Measurements from ENCODE around the gene RFPL3.
"Not testable (repeated sequence)": the region's sequence is repeated elsewhere in the genome, so short reads cannot be mapped to it uniquely, and the experiment has no call there.

RFPL3 gene

GRCh38 chr22:32353292-32353691 is 4.4 kb upstream of the RFPL3 start:
- in situ Hi-C loops (cut with HindIII; ENCODE audit: low pct_ligation_motif_present, low sequenced_read_pairs): no loop called here
- no peak for DNase-seq
- Histone ChIP-seq H3K4me3 (ENCODE audit: low read depth, low read length) (no peak overlapping the region), H3K27ac (no peak overlapping the region), H3K36me3 (replicated peaks) (no peaks in the 10 kb centered on the region), H3K27me3 (replicated peaks) (no peaks in the 10 kb centered on the region)
- no peak for TF ChIP-seq CTCF (IDR thresholded peaks at IDR 0.05; ENCODE audit: low read depth, low read length, missing control alignments)

GRCh38 chr22:32353840-32354239 is 3.8 kb upstream of the RFPL3 start:
- H3K36me3 ChIP-seq (replicated peaks): no peaks in the 10 kb centered on the region
- TF ChIP-seq CTCF (IDR thresholded peaks at IDR 0.05; ENCODE audit: low read depth, low read length, missing control alignments): no peak
- no peak for DNase-seq
- no peak overlapping the region for H3K27ac ChIP-seq
- in situ Hi-C loops (cut with HindIII; ENCODE audit: low pct_ligation_motif_present, low sequenced_read_pairs): no loop called here
- H3K4me3 ChIP-seq (ENCODE audit: low read depth, low read length): no peak overlapping the region
- no peaks in the 10 kb centered on the region for H3K27me3 ChIP-seq (replicated peaks)

GRCh38 chr22:32354360-32355351 is 3.0 kb upstream of the RFPL3 start:
- Histone ChIP-seq H3K27me3 (replicated peaks) (no peaks in the 10 kb centered on the region), H3K36me3 (replicated peaks) (no peaks in the 10 kb centered on the region), H3K4me3 (ENCODE audit: low read depth, low read length) (no peak overlapping the region), H3K27ac (no peak overlapping the region)
- DNase-seq: peak; percentile 7
- in situ Hi-C loops (cut with HindIII; ENCODE audit: low pct_ligation_motif_present, low sequenced_read_pairs): no loop called here
- no peak for TF ChIP-seq CTCF (IDR thresholded peaks at IDR 0.05; ENCODE audit: low read depth, low read length, missing control alignments)

- H3K27me3 ChIP-seq (replicated peaks): no peaks in the 10 kb centered on the region
- H3K4me3 ChIP-seq (ENCODE audit: low read depth, low read length): no peak overlapping the region
- in situ Hi-C loops (cut with HindIII; ENCODE audit: low pct_ligation_motif_present, low sequenced_read_pairs): no loop called here
- no peak for DNase-seq
- H3K27ac ChIP-seq: no peak overlapping the region
- peak; percentile 3 for TF ChIP-seq CTCF (IDR thresholded peaks at IDR 0.05; ENCODE audit: low read depth, low read length, missing control alignments)
- H3K36me3 ChIP-seq (replicated peaks): no peaks in the 10 kb centered on the region
These were observed 1.9 kb upstream of the RFPL3 start for GRCh38 chr22:32355760-32356159.

GRCh38 chr22:32360096-32360495 is 2.4 kb downstream of the RFPL3 start:
- in situ Hi-C loops (cut with HindIII; ENCODE audit: low pct_ligation_motif_present, low sequenced_read_pairs); H3K36me3 ChIP-seq (replicated peaks); H3K27me3 ChIP-seq (replicated peaks): not testable (repeated sequence)

GRCh38 chr22:32361257-32361656 is 3.6 kb downstream of the RFPL3 start:
- Histone ChIP-seq H3K27me3 (replicated peaks) (no peaks in the 10 kb centered on the region), H3K36me3 (replicated peaks) (no peaks in the 10 kb centered on the region), H3K27ac (no peak overlapping the region), H3K4me3 (ENCODE audit: low read depth, low read length) (no peak overlapping the region)
- no peak for DNase-seq
- no peak for TF ChIP-seq CTCF (IDR thresholded peaks at IDR 0.05; ENCODE audit: low read depth, low read length, missing control alignments)
- in situ Hi-C loops (cut with HindIII; ENCODE audit: low pct_ligation_motif_present, low sequenced_read_pairs): no loop called here

More at GRCh38 chr22:32360096-32360495, 2.4 kb downstream of the RFPL3 start:
- H3K4me3 ChIP-seq (ENCODE audit: low read depth, low read length); H3K27ac ChIP-seq; DNase-seq: not testable (repeated sequence)

Measured in brain microvascular endothelial cell (primary cell).